ENCODE results near the gene HECTD1. TPM values are rescaled to one million over a fixed set of nuclear protein-coding genes. Genes with fewer than 3 reads are reported as not detected.
"Not testable (repeated sequence)": the region's sequence is repeated elsewhere in the genome, so short reads cannot be mapped to it uniquely, and the experiment has no call there.

Gene HECTD1
- total and polyA plus RNA-seq, 7 experiments from 2014 or later, result 25.5 to 163 (median 147) TPM

DNA sequence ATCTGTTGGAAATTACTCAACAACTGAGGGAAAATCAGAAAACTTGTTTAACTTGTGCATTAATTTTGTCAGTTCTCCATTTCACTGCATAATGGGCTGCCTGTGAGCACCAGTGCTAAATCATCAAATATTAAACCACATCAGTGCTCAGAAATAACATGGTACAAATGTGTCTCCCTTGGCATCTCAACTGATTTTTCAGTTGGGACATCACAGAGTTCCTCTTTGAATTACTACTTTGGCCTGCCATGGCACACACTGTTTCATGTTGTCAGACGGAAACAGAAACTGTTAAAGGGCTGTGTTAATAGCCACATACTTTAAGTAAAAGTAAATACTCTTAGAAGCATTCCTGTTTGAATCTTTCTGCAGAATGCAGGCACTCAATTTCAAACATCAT lies 139.4 kb downstream of the HECTD1 start:
- intact Hi-C loops (cut with micrococcal nuclease), result no loop called here

DNA sequence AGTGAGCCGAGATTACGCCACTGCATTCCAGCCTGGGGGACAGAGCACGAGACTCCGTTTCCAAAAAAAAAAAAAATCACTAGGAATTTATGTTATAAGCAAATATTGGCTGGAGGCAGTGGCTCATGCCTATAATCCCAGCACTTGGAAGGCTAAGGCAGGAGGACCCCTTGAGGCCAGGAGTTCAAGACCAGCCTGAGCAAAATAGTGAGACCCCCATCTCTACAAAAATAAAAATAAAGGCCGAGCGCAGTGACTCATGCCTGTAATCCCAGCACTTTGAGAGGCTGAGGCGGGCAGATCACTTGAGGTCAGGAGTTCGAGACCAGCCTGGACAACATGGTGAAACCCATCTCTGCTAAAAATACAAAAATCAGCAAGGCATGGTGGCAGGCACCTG lies 144.7 kb downstream of the HECTD1 start:
- H3K27me3 Mint-ChIP-seq; H3K36me3 ChIP-seq (ENCODE audit: control insufficient read depth in 2 of 3, insufficient read depth in 3 of 3, low read length in 3 of 3); DNase-seq; ATAC-seq; H3K27ac ChIP-seq (ENCODE audit: low read depth, low read length); H3K4me3 Mint-ChIP-seq; intact Hi-C loops (cut with micrococcal nuclease); H3K4me3 ChIP-seq (ENCODE audit: low read length); H3K9me3 Mint-ChIP-seq; POLR2A ChIA-PET; H3K4me1 ChIP-seq (ENCODE audit: control insufficient read depth in 2 of 2, insufficient read depth in 2 of 2, low read length in 2 of 2); H3K27me3 ChIP-seq (ENCODE audit: control insufficient read depth in 2 of 2, insufficient read depth in 2 of 2, low read length in 2 of 2); H3K27ac Mint-ChIP-seq; H3K9me3 ChIP-seq (ENCODE audit: control insufficient read depth in 2 of 3, low read length in 3 of 3): not testable (repeated sequence)
- Mint-ChIP-seq H3K36me3 (peaks cover 0 to 22% (median 5%) of the 10 kb centered on the region in 5 donors), H3K4me1 (peaks cover 7 to 16% (median 13%) of the 10 kb centered on the region in 7 donors)
- CTCF ChIA-PET, result interaction anchor here (0.7 kb wide), 1 partner anchor 23 kb away, joined by 3 read pairs; no protein-coding TSS in a partner anchor

More for the DNA sequence above, 139.4 kb downstream of the HECTD1 start:
- no peak for DNase-seq
- no peak overlapping the region for H3K4me3 Mint-ChIP-seq
- peaks cover 0 to 5% (median 0%) of the 10 kb centered on the region in 7 donors for H3K4me1 Mint-ChIP-seq
- ChIA-PET CTCF (no interaction called here), POLR2A (no interaction called here)
- peaks cover 0 to 35% (median 24%) of the 10 kb centered on the region in 5 donors for H3K36me3 Mint-ChIP-seq
- Histone ChIP-seq H3K9me3 (ENCODE audit: control insufficient read depth in 2 of 3, low read length in 3 of 3) (no peaks in the 10 kb centered on the region), H3K27ac (ENCODE audit: low read depth, low read length) (no peak overlapping the region), H3K27me3 (ENCODE audit: control insufficient read depth in 2 of 2, insufficient read depth in 2 of 2, low read length in 2 of 2) (no peaks in the 10 kb centered on the region), H3K36me3 (ENCODE audit: control insufficient read depth in 2 of 3, insufficient read depth in 3 of 3, low read length in 3 of 3) (peaks cover 0 to 30% (median 0%) of the 10 kb centered on the region in 3 experiments), H3K4me3 (ENCODE audit: low read length) (no peak overlapping the region), H3K4me1 (ENCODE audit: control insufficient read depth in 2 of 2, insufficient read depth in 2 of 2, low read length in 2 of 2) (no peaks in the 10 kb centered on the region)
- ATAC-seq, result peak; percentile 69
- no peaks in the 10 kb centered on the region for H3K27me3 Mint-ChIP-seq
- no peak overlapping the region for H3K27ac Mint-ChIP-seq
- H3K9me3 Mint-ChIP-seq, result no peaks in the 10 kb centered on the region

DNA sequence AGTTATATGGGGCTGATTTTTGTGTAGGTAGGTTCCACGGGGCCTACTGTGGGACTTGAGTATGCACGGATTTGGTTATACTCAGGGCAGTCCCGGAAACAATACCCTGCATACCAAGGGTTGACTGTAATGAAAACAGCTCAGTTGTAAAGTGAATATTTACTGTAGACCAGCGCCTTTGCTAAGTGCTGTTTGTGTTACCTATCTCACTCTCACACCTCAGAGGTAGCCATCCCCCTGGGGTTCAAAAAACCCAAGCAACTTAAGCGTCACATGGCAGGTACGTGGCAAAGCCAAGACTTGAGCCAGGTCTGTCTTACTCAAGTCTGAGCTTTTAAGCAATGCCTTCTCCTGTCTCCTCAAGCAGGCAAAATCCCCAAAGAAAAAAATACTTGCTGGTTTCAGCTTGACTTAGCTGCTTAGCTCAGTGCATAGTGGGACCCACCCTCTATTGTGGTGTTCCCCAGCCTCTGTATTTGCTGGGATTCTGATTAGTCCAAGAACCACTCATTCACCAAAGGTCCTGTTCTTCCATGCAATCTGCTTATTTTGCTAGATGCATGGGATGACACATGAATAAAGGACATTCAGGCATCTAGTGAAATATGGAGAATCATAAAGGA lies 147.2 kb downstream of the HECTD1 start:
- POLR2A ChIA-PET, result no interaction called here
- DNase-seq (no peak), ATAC-seq (no peak)
- Histone ChIP-seq H3K4me1 (ENCODE audit: control insufficient read depth in 2 of 2, insufficient read depth in 2 of 2, low read length in 2 of 2) (no peaks in the 10 kb centered on the region), H3K36me3 (ENCODE audit: control insufficient read depth in 2 of 3, insufficient read depth in 3 of 3, low read length in 3 of 3) (no peaks in the 10 kb centered on the region), H3K4me3 (ENCODE audit: low read length) (no peak overlapping the region), H3K9me3 (ENCODE audit: control insufficient read depth in 2 of 3, low read length in 3 of 3) (no peaks in the 10 kb centered on the region), H3K27me3 (ENCODE audit: control insufficient read depth in 2 of 2, insufficient read depth in 2 of 2, low read length in 2 of 2) (no peaks in the 10 kb centered on the region), H3K27ac (ENCODE audit: low read depth, low read length) (no peak overlapping the region)
- Mint-ChIP-seq H3K4me1 (peaks cover 7 to 21% (median 18%) of the 10 kb centered on the region in 7 donors), H3K27ac (no peak overlapping the region), H3K27me3 (no peaks in the 10 kb centered on the region), H3K36me3 (peaks cover 0 to 12% (median 0%) of the 10 kb centered on the region in 5 donors), H3K4me3 (no peak overlapping the region), H3K9me3 (no peaks in the 10 kb centered on the region)
- intact Hi-C loops (cut with micrococcal nuclease), result no loop called here
- CTCF ChIA-PET, result no interaction called here

DNA sequence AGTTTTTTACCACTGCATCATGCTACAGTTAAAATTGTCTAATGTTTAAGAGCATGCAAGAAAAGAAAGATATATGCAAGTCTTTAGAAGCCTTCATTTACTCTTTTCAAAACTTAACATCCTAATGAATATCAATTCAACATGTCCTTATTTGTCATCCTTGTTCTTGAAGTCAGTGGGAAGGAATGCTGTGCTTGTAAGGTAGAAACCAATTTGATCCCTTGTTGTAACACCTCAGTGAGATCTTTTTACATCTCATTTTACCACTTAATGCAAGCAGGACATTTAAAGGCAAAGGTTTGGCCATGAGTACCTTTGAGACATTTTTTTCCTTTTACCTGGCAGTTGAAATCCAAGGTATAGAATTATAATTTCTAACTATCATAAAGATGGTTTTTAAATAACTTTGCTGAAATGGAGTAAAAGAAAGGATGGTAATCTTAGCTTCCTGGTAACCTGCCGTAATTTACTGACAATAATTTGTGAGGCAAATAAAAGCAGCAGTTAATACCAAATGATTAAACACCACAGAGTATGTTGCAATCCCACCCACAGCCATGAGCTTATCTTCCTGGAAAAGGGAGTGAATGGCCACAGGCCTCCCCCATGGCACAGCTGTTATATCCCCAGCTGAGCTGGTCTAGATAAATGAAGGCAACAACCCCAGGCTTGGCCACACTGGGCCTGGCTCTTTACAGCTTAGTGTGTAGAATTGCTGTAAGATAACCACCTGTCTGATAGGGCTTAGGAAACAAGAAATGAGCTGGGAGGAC lies 148.3 kb downstream of the HECTD1 start:
- POLR2A ChIA-PET, result interaction anchor here (0.7 kb wide), 1 partner anchor 151 kb away, joined by 3 read pairs; no protein-coding TSS in a partner anchor

DNA sequence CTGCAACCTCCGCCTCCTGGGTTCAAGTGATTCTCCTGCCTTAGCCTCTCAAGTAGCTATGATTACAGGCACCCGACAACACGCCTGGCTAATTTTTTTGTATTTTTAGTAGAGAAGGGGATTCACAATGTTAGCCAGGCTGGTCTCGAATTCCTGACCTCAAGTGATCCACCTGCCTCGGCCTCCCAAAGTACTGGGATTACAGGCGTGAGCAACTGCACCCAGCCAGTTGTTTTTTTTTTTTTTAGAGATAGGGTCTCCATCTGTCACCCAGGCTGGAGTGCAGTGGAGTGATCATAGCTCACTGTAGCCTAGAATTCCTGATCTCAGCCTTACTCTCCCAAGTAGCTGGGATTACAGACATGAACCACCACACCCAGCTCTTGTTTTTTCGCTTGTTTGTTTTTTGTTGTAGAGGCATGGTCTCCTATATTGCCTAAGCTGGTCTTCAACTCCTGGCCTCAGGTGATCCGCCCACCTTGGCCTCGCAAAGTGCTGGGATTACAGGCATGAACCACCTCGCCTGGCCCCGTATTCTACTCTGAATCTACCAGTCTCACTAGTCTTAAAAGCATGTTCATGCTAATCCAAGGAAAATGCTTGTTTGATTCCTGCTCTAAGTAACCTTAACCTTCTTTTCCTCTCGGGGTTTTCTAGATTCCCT lies 149.8 kb downstream of the HECTD1 start:
- intact Hi-C loops (cut with micrococcal nuclease), result no loop called here
- no peaks in the 10 kb centered on the region for H3K27me3 ChIP-seq (ENCODE audit: control insufficient read depth in 2 of 2, insufficient read depth in 2 of 2, low read length in 2 of 2)
- Mint-ChIP-seq H3K4me3 (no peak overlapping the region), H3K36me3 (peaks cover 0 to 15% (median 0%) of the 10 kb centered on the region in 5 donors), H3K4me1 (peaks cover 7 to 23% (median 17%) of the 10 kb centered on the region in 7 donors), H3K27ac (peak overlapping the region in 3 of 9 donors; percentile 40 to 87 (median 49)), H3K9me3 (no peaks in the 10 kb centered on the region), H3K27me3 (no peaks in the 10 kb centered on the region)
- no peak overlapping the region for H3K27ac ChIP-seq (ENCODE audit: low read depth, low read length)
- H3K4me3 ChIP-seq (ENCODE audit: low read length), result no peak overlapping the region
- H3K36me3 ChIP-seq (ENCODE audit: control insufficient read depth in 2 of 3, insufficient read depth in 3 of 3, low read length in 3 of 3), result no peaks in the 10 kb centered on the region
- H3K9me3 ChIP-seq (ENCODE audit: control insufficient read depth in 2 of 3, low read length in 3 of 3), result no peaks in the 10 kb centered on the region
- ATAC-seq (no peak), DNase-seq (no peak)
- POLR2A ChIA-PET, result no interaction called here
- CTCF ChIA-PET, result interaction anchor here (0.7 kb wide), 1 partner anchor 252 kb away, joined by 3 read pairs; no protein-coding TSS in a partner anchor
- no peaks in the 10 kb centered on the region for H3K4me1 ChIP-seq (ENCODE audit: control insufficient read depth in 2 of 2, insufficient read depth in 2 of 2, low read length in 2 of 2)

More for the DNA sequence above, 148.3 kb downstream of the HECTD1 start:
- H3K36me3 ChIP-seq (ENCODE audit: control insufficient read depth in 2 of 3, insufficient read depth in 3 of 3, low read length in 3 of 3), result no peaks in the 10 kb centered on the region
- Mint-ChIP-seq H3K36me3 (peaks cover 0 to 7% (median 0%) of the 10 kb centered on the region in 5 donors), H3K9me3 (no peaks in the 10 kb centered on the region), H3K4me1 (peaks cover 7 to 21% (median 15%) of the 10 kb centered on the region in 7 donors), H3K4me3 (no peak overlapping the region), H3K27ac (peak overlapping the region in 1 of 9 donors; percentile 35), H3K27me3 (no peaks in the 10 kb centered on the region)
- H3K27me3 ChIP-seq (ENCODE audit: control insufficient read depth in 2 of 2, insufficient read depth in 2 of 2, low read length in 2 of 2), result no peaks in the 10 kb centered on the region
- ATAC-seq, result no peak
- no peak overlapping the region for H3K4me3 ChIP-seq (ENCODE audit: low read length)
- DNase-seq, result no peak
- no peaks in the 10 kb centered on the region for H3K9me3 ChIP-seq (ENCODE audit: control insufficient read depth in 2 of 3, low read length in 3 of 3)
- CTCF ChIA-PET, result no interaction called here
- no peak overlapping the region for H3K27ac ChIP-seq (ENCODE audit: low read depth, low read length)
- H3K4me1 ChIP-seq (ENCODE audit: control insufficient read depth in 2 of 2, insufficient read depth in 2 of 2, low read length in 2 of 2), result no peaks in the 10 kb centered on the region
- intact Hi-C loops (cut with micrococcal nuclease), result no loop called here

DNA sequence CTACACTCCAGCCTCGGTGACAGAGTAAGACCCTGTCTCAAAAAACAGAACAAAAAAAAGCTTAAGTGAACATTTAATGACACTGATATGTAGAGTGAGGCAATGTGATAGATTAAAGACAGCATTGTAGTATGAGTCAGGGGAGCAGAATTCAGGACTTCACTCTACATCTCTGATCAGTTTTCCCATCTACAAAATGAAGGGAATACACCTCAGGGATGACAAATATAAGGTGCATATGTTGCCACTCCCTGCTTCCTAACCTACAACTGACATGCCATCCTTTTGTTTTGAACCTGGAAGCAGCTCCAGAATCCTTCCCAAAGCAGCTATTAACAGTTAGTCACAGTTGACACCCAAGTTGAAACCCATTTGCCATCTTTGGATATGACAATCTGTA lies 150.6 kb downstream of the HECTD1 start:
- Histone ChIP-seq H3K36me3 (ENCODE audit: control insufficient read depth in 2 of 3, insufficient read depth in 3 of 3, low read length in 3 of 3) (no peaks in the 10 kb centered on the region), H3K4me3 (ENCODE audit: low read length) (no peak overlapping the region), H3K27ac (ENCODE audit: low read depth, low read length) (no peak overlapping the region), H3K4me1 (ENCODE audit: control insufficient read depth in 2 of 2, insufficient read depth in 2 of 2, low read length in 2 of 2) (no peaks in the 10 kb centered on the region), H3K27me3 (ENCODE audit: control insufficient read depth in 2 of 2, insufficient read depth in 2 of 2, low read length in 2 of 2) (no peaks in the 10 kb centered on the region), H3K9me3 (ENCODE audit: control insufficient read depth in 2 of 3, low read length in 3 of 3) (no peaks in the 10 kb centered on the region)
- POLR2A ChIA-PET, result no interaction called here
- no peak overlapping the region for H3K4me3 Mint-ChIP-seq
- peaks cover 7 to 23% (median 17%) of the 10 kb centered on the region in 7 donors for H3K4me1 Mint-ChIP-seq
- H3K36me3 Mint-ChIP-seq, result peaks cover 0 to 15% (median 0%) of the 10 kb centered on the region in 5 donors
- H3K27ac Mint-ChIP-seq, result peak overlapping the region in 1 of 9 donors; percentile 49
- intact Hi-C loops (cut with micrococcal nuclease), result no loop called here
- CTCF ChIA-PET, result interaction anchor here (0.5 to 0.6 kb wide), 2 partner anchors 187 to 1194 kb away, joined by 3 to 4 read pairs; no protein-coding TSS in a partner anchor
- ATAC-seq, result no peak
- H3K9me3 Mint-ChIP-seq, result no peaks in the 10 kb centered on the region
- no peak for DNase-seq
- no peaks in the 10 kb centered on the region for H3K27me3 Mint-ChIP-seq

All from naive thymus-derived CD4-positive, alpha-beta T cell (primary cell).